GM12864 (cell line): ENCODE measurements around the gene FYCO1.

Experiments
- DNase-seq: peaks from one replicate; pipeline ENCODE4 v3.0.0-alpha.2; 2011; ENCODE audit warnings: low read depth
- H3K4me3 ChIP-seq: 2 replicates; pipeline ENCODE4 v1.5.1; 2011; ENCODE audit warnings: mild to moderate bottlenecking, low read depth, low read length, control low read depth
- TF ChIP-seq, protein P1 (sequence below): IDR thresholded peaks from 2 replicates; pipeline ENCODE4 v1.5.1; 2011; ENCODE audit warnings: low read depth, mild to moderate bottlenecking, moderate library complexity, low read length, control low read depth, inconsistent platforms; ENCODE audit errors: missing control alignments

FYCO1 gene

DNA sequence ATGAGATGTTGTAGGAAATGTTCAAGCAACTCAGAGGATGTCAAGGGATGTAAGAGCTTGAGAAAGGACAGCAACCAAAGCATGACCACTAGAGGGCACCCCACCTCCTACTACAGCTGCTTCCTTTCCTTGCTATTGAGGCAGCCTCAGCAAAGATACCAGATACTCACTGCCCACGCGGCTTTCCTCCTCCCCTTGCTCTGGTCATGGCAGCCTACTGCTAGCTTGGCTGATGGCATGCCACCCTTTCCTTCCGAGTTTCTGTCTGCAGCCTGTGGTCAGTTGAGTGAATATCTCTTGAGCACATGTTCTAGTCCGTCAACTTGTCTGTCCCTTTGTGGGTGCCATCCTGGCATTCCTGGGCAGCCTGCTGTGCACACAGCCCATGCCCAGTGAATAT is 56.8 kb downstream of the FYCO1 start:
- TF ChIP-seq, protein P1, sequence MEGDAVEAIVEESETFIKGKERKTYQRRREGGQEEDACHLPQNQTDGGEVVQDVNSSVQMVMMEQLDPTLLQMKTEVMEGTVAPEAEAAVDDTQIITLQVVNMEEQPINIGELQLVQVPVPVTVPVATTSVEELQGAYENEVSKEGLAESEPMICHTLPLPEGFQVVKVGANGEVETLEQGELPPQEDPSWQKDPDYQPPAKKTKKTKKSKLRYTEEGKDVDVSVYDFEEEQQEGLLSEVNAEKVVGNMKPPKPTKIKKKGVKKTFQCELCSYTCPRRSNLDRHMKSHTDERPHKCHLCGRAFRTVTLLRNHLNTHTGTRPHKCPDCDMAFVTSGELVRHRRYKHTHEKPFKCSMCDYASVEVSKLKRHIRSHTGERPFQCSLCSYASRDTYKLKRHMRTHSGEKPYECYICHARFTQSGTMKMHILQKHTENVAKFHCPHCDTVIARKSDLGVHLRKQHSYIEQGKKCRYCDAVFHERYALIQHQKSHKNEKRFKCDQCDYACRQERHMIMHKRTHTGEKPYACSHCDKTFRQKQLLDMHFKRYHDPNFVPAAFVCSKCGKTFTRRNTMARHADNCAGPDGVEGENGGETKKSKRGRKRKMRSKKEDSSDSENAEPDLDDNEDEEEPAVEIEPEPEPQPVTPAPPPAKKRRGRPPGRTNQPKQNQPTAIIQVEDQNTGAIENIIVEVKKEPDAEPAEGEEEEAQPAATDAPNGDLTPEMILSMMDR: peak; percentile 97
- H3K4me3 ChIP-seq: no peak overlapping the region
- DNase-seq: peak; percentile 82

DNA sequence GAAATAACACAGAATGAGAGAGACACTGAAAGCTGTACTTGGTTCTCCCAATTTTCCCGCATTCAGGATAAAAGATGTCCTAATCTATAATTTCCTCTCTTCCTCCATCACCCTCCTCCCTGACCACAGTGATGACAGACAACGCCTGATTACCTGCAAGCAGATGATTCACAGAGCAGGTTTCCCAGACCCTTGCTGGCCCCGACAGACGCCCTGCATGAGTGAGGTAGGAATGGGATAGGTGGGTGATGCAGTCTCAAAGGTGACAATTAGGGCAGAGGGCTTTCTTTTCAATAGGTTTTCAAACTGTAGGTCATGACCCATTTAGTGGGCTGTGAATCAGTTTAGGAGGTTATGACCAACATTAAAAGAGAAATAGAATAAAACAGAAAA is 57.6 kb downstream of the FYCO1 start:
- TF ChIP-seq, protein P1: no peak
- H3K4me3 ChIP-seq: no peak overlapping the region

DNA sequence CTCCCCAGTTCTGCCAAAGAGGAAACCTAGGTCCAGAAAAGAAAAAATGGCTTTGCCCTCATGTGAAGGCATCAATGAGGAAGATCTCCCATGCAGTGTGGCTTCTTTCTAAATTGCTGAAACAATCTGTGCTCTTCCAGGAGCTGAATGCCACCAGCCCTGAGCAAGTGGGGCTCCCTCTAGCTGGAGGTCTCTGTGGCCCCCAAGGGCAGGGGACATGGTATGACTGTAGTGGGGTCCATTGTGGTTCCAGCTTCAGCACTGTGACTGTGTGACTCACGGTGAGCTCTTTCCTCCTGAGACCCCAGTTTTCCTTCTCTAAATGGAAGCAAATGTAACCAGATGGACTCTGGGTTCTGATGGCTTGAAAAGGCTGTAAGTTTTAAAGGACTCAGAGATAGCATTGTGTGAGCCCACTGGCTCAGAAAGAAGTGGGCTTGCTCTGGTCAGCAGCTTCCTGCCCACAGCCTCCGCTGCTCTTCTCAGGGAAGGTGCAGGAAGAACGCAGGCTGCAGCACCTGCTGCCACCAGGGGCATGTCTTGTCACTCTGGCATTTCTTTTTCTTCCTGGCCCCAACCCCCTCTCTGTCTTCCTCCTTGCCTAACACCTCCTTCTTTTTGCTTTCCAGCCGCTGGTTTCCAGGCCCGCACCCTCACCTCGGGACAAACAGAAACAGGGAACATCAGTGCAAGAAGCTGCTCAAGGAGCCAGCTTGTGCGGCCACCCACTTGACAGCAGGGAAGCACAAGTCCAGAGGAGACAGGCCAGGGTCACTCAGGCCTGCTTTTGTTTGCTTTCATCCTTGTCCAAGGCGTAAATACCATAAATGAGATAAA is 58.2 kb downstream of the FYCO1 start:
- H3K4me3 ChIP-seq: no peak overlapping the region
- TF ChIP-seq, protein P1: no peak

More for the DNA sequence above, 57.6 kb downstream of the FYCO1 start:
- DNase-seq: no peak

DNA sequence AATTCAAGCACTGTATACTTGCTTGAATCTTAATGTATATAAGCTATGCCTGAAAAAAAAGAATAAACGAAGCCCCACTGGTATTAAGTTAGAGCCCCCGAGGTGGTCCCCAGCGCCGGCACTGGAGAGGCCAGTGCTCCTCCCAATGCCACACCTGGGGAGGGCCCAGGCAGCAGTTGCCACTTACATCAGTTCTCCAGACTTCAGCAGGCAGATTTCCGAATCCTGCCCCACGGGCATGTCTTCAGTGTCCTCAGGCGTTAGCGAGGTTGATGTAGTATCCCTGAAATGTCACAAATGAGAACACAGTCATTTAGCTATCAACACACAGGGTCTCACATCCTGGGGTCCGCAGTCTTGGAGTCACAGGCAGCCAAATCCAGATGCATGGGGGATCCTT is 59.4 kb downstream of the FYCO1 start:
- TF ChIP-seq, protein P1: no peak
- no peak overlapping the region for H3K4me3 ChIP-seq
- DNase-seq: no peak

More for the DNA sequence above, 58.2 kb downstream of the FYCO1 start:
- no peak for DNase-seq

DNA sequence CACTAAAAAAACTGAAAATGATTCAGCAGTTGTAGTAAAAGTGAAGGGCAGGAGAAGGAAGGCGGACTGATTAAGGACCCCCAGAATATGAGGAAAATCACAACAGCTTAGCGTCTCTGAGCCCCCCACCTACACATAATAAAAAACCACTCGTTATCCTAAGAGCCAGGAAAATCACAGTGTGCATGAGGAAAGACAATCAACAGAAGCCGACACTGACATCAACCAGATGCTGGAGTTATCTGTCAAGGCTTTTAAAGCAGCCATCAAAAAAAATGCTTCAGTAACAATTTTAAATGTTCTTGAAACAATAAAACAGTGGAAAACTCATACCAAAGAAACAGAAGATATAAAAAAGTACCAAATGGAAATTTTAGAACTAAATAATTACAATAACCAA is 62.0 kb downstream of the FYCO1 start:
- H3K4me3 ChIP-seq: no peak overlapping the region
- DNase-seq: no peak
- TF ChIP-seq, protein P1: no peak

DNA sequence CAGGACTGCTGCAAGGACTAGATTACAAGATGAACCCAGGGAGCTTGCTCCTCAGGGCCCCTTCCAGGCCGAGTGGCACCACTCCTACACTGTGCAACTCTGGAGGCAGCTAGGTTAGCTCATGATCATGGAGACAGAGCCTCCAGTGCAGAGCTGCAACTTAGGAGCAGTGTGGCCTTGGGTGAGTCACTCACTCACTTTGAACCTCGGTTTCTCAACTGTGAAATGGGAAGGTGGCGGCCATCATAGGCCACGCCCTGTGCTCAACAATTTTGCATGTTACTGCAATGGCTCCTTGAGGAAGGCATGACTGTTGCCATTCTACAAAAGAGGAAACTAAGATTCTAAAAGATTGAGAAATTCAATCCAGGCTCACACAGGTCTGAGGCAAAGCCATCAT is 63.5 kb downstream of the FYCO1 start:
- TF ChIP-seq, protein P1: no peak
- H3K4me3 ChIP-seq: no peak overlapping the region
- DNase-seq: no peak

DNA sequence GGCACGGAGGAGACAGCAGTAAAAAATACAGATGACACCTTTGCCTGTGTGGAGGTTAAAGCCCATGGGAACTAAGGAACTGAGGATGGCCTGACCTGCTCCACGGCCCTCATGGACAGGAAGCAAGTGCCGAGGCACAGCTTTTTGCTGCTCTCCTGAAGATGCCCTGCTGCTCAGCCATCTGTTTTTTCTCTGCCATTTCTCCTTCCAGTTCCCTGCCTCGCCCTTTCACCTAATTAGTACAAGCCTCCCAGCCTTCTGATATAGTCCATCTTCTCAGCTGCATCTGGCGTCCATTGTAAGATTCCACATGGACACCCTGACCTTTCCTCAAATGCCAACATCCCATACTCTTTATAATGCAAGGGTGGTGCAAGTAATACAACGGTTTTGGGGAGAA is 64.1 kb downstream of the FYCO1 start:
- TF ChIP-seq, protein P1: no peak
- no peak overlapping the region for H3K4me3 ChIP-seq
- DNase-seq: no peak
